ENCODE measurements around the gene KMT2A. TPM values are rescaled to one million over a fixed set of nuclear protein-coding genes. Genes with fewer than 3 reads are reported as not detected.

Gene KMT2A
- total and polyA plus RNA-seq, 2 experiments from 2014 or later: 34.3 to 72.2 TPM

GRCh38 chr11:118430956-118431355, 5.3 kb upstream of the KMT2A start:
- Mint-ChIP-seq H3K36me3 (ENCODE audit: low read depth) (no peaks in the 10 kb centered on the region), H3K4me3 (no peak overlapping the region), H3K27ac (no peak overlapping the region), H3K27me3 (ENCODE audit: insufficient read depth, low read depth, poor library complexity) (peaks cover 16% of the 10 kb centered on the region), H3K9me3 (no peaks in the 10 kb centered on the region; the same call in 1 of the 3 replicates), H3K4me1 (peaks cover 8% of the 10 kb centered on the region; the same call in 2 of the 3 replicates)
- H3K36me3 ChIP-seq (ENCODE audit: insufficient read depth): no peaks in the 10 kb centered on the region
- no peaks in the 10 kb centered on the region for H3K79me2 ChIP-seq (replicated peaks; ENCODE audit: insufficient read depth)
- no peak overlapping the region for H3K27ac ChIP-seq (ENCODE audit: low read depth)
- no peak overlapping the region for H3K4me2 ChIP-seq
- no peak for DNase-seq (ENCODE audit: low spot score)
- peaks cover 11% of the 10 kb centered on the region; the same call in 1 of the 2 replicates for H3F3A ChIP-seq (replicated peaks; ENCODE audit: low read depth)
- H3K9me2 ChIP-seq (ENCODE audit: insufficient read depth): no peaks in the 10 kb centered on the region
- H2AFZ ChIP-seq: no peak overlapping the region
- peaks cover 14% of the 10 kb centered on the region for H3K27me3 ChIP-seq (ENCODE audit: insufficient read depth)
- no peak overlapping the region for H3K4me3 ChIP-seq
- no peaks in the 10 kb centered on the region for H4K20me1 ChIP-seq (replicated peaks; ENCODE audit: insufficient read depth)
- no peak for TF ChIP-seq POLR2AphosphoS5 (IDR thresholded peaks at IDR 0.05; ENCODE audit: low read depth)
- peak in 1 of 2 experiments; percentile 6; a peak in 1 of 4 replicates for TF ChIP-seq CTCF (conservative IDR thresholded peaks at IDR 0.05; ENCODE audit: low read depth in 2 of 2)
- no peak for ATAC-seq
- peaks cover 10% of the 10 kb centered on the region for H3K4me1 ChIP-seq (ENCODE audit: insufficient read depth)

- Histone ChIP-seq H4K20me1 (replicated peaks; ENCODE audit: insufficient read depth) (peaks cover 16% of the 10 kb centered on the region), H3K9me2 (ENCODE audit: insufficient read depth) (no peaks in the 10 kb centered on the region), H3K79me2 (replicated peaks; ENCODE audit: insufficient read depth) (peaks cover 25% of the 10 kb centered on the region), H3K27me3 (ENCODE audit: insufficient read depth) (peaks cover 14% of the 10 kb centered on the region), H3F3A (replicated peaks; ENCODE audit: low read depth) (peaks cover 11% of the 10 kb centered on the region; the same call in 1 of the 2 replicates), H3K27ac (ENCODE audit: low read depth) (no peak overlapping the region; the same call in 1 of the 2 replicates), H3K4me1 (ENCODE audit: insufficient read depth) (peaks cover 18% of the 10 kb centered on the region), H3K4me2 (peak overlapping the region; percentile 96), H3K36me3 (ENCODE audit: insufficient read depth) (no peaks in the 10 kb centered on the region), H2AFZ (peak overlapping the region; percentile 92), H3K4me3 (peak overlapping the region; percentile 77)
- Mint-ChIP-seq H3K4me1 (peaks cover 13% of the 10 kb centered on the region; the same call in 2 of the 3 replicates), H3K9me3 (no peaks in the 10 kb centered on the region; the same call in 1 of the 3 replicates), H3K4me3 (peak overlapping the region; percentile 97), H3K36me3 (ENCODE audit: low read depth) (no peaks in the 10 kb centered on the region; the same call in 2 of the 3 replicates), H3K27me3 (ENCODE audit: insufficient read depth, low read depth, poor library complexity) (peaks cover 16% of the 10 kb centered on the region), H3K27ac (0 out of 2 replicates have a peak overlapping the region, but pooled peaks have one; percentile 98)
- ATAC-seq: no peak
- peak; percentile 17 for DNase-seq (ENCODE audit: low spot score)
- TF ChIP-seq NANOG (IDR thresholded peaks at IDR 0.05; ENCODE audit: borderline replicate concordance) (no peak), ZNF114 (CRISPR knock-in tag; IDR thresholded peaks at IDR 0.05) (no peak), POLR2AphosphoS5 (IDR thresholded peaks at IDR 0.05; ENCODE audit: low read depth) (no peak), EZH2phosphoT487 (IDR thresholded peaks at IDR 0.05; ENCODE audit: unreplicated experiment) (no peak), REST (IDR thresholded peaks at IDR 0.05; ENCODE audit: unreplicated experiment) (no peak), CREB1 (CRISPR knock-in tag; IDR thresholded peaks at IDR 0.05; ENCODE audit: low read depth) (no peak), JUNB (IDR thresholded peaks at IDR 0.05; ENCODE audit: unreplicated experiment) (no peak), ZNF331 (CRISPR knock-in tag; IDR thresholded peaks at IDR 0.05; ENCODE audit: low read depth) (no peak), EZH2 (IDR thresholded peaks at IDR 0.05; ENCODE audit: low read depth, unreplicated experiment) (no peak), STAT1 (IDR thresholded peaks at IDR 0.05; ENCODE audit: unreplicated experiment) (no peak)
Measured at GRCh38 chr11:118434123-118434552, 2.2 kb upstream of the KMT2A start.
